Heart left ventricle (tissue), 13 donors: ENCODE results near the gene TSPO2.

ENCODE experiments used
- CTCF ChIP-seq, 12 donors: fragments of 200-600 bp; sonication (generic) in 4 of 12; IDR thresholded peaks; one replicate each; pipeline versions ENCODE4 v1.5.0 to v1.8.0; 2018 to 2022; ENCODE audit warnings: antibody characterized with exemption in 12 of 12, mild to moderate bottlenecking in 5 of 12
- POLR2A ChIP-seq, 2 donors: fragments of 450-650 bp; IDR thresholded peaks; one replicate each; pipeline ENCODE4 v1.6.1; 2017; ENCODE audit warnings: antibody characterized with exemption in 2 of 2, mild to moderate bottlenecking in 2 of 2, moderate library complexity in 2 of 2
- donor health status: ischemic (EF 13 %, LVEDD 7.1; RV severe dilation, severe dysfunction).
- donor health status: DM: no; HTN: yes; CAD: no.
- donor health status: DM: no; HTN: no; CAD: no.
- donor health status: ischemic (EF 25% LVEDD 6.9; RV normal size, moderate dysfunction).
- donor health status: ischemic (EF 25% LVEDD 5.7; RV mildly dilated, moderate dysfunction).
- donor health status: ischemic (EF 35%, LVEDD 5.7; RV mildly dilated, moderate dysfunction).
- donor health status: nonischemic (EF 11% LVEDD 7.7; RV severe dilation, severe dysfunction).
- donor health status: DM: yes; HTN: yes; CAD: no.
- donor health status: PGD.
- donor health status: ischemic (EF 29% LVEDD 5.4; RV normal size, mild dysfunction).
- donor health status: nonischemic (EF 23%, LVEDD 6.1; RV moderate dilation, normal function).

- no peak for TF ChIP-seq CTCF (IDR thresholded peaks at IDR 0.05)
- TF ChIP-seq POLR2A (IDR thresholded peaks at IDR 0.05): no peak
Observed at GRCh38 chr6:41043151-41043550, 884 bp downstream of the TSPO2 start.
